ENCODE measurements around the gene HEMK1.

The HEMK1 gene

GRCh38 chr3:50563867-50564266 lies 5.5 kb upstream of the HEMK1 start:
- TF ChIP-seq CTCF (conservative IDR thresholded peaks at IDR 0.05; ENCODE audit: low read depth, low read length) = no peak
- no peak overlapping the region for H3K27ac ChIP-seq
- H3K9ac ChIP-seq = no peak overlapping the region

GRCh38 chr3:50564321-50564720 lies 5.0 kb upstream of the HEMK1 start:
- no peak overlapping the region for H2AFZ ChIP-seq (ENCODE audit: low read depth)
- no peaks in the 10 kb centered on the region for H3K79me2 ChIP-seq (ENCODE audit: insufficient read depth, low read depth)
- no peak overlapping the region for H3K4me3 ChIP-seq (IDR thresholded peaks at IDR 0.05; ENCODE audit: insufficient read depth, low read depth, low read length)
- no peak overlapping the region for H3K4me2 ChIP-seq
- H3K9ac ChIP-seq = no peak overlapping the region
- TF ChIP-seq CTCF (conservative IDR thresholded peaks at IDR 0.05; ENCODE audit: low read depth, low read length) = no peak
- H3K36me3 ChIP-seq (ENCODE audit: insufficient read depth) = no peaks in the 10 kb centered on the region
- no peaks in the 10 kb centered on the region for H3K27me3 ChIP-seq (ENCODE audit: insufficient read depth, low read depth)
- H4K20me1 ChIP-seq (ENCODE audit: insufficient read depth) = no peaks in the 10 kb centered on the region
- H3K27ac ChIP-seq = no peak overlapping the region
- peaks cover 11% of the 10 kb centered on the region for H3K4me1 ChIP-seq (ENCODE audit: low read depth, poor library complexity, severe bottlenecking)

More at GRCh38 chr3:50563867-50564266, 5.5 kb upstream of the HEMK1 start:
- no peaks in the 10 kb centered on the region for H4K20me1 ChIP-seq (ENCODE audit: insufficient read depth)
- H3K27me3 ChIP-seq (ENCODE audit: insufficient read depth, low read depth) = no peaks in the 10 kb centered on the region
- H2AFZ ChIP-seq (ENCODE audit: low read depth) = no peak overlapping the region
- no peak overlapping the region for H3K4me2 ChIP-seq
- no peaks in the 10 kb centered on the region for H3K79me2 ChIP-seq (ENCODE audit: insufficient read depth, low read depth)
- peaks cover 11% of the 10 kb centered on the region for H3K4me1 ChIP-seq (ENCODE audit: low read depth, poor library complexity, severe bottlenecking)
- no peak overlapping the region for H3K4me3 ChIP-seq (IDR thresholded peaks at IDR 0.05; ENCODE audit: insufficient read depth, low read depth, low read length)
- no peaks in the 10 kb centered on the region for H3K36me3 ChIP-seq (ENCODE audit: insufficient read depth)

- Histone ChIP-seq H3K4me3 (IDR thresholded peaks at IDR 0.05; ENCODE audit: insufficient read depth, low read depth, low read length) (peak overlapping the region; percentile 70), H2AFZ (ENCODE audit: low read depth) (peak overlapping the region; percentile 76; the same call in 1 of the 2 replicates), H3K79me2 (ENCODE audit: insufficient read depth, low read depth) (no peaks in the 10 kb centered on the region), H3K4me2 (peak overlapping the region; percentile 45; the same call in 1 of the 2 replicates), H3K27ac (no peak overlapping the region), H4K20me1 (ENCODE audit: insufficient read depth) (no peaks in the 10 kb centered on the region), H3K27me3 (ENCODE audit: insufficient read depth, low read depth) (no peaks in the 10 kb centered on the region), H3K4me1 (ENCODE audit: low read depth, poor library complexity, severe bottlenecking) (peaks cover 16% of the 10 kb centered on the region), H3K36me3 (ENCODE audit: insufficient read depth) (no peaks in the 10 kb centered on the region), H3K9ac (no peak overlapping the region)
- no peak for TF ChIP-seq CTCF (conservative IDR thresholded peaks at IDR 0.05; ENCODE audit: low read depth, low read length)
Measured at GRCh38 chr3:50567011-50567385, 2.3 kb upstream of the HEMK1 start.

GRCh38 chr3:50567386-50568167 lies 1.7 kb upstream of the HEMK1 start, which contains the start of gene C3orf18:
C3orf18 (minus strand) TSS chr3:50567747; CDS start chr3:50565699, 2,048 bp downstream.
- H3K4me1 ChIP-seq (ENCODE audit: low read depth, poor library complexity, severe bottlenecking) = peaks cover 20% of the 10 kb centered on the region
- H4K20me1 ChIP-seq (ENCODE audit: insufficient read depth) = no peaks in the 10 kb centered on the region
- H3K36me3 ChIP-seq (ENCODE audit: insufficient read depth) = no peaks in the 10 kb centered on the region
- no peaks in the 10 kb centered on the region for H3K79me2 ChIP-seq (ENCODE audit: insufficient read depth, low read depth)
- peak within 1 kb of the TSS; percentile 60 for H3K4me2 ChIP-seq
- no peak within 1 kb of the TSS for H3K27ac ChIP-seq
- no peak within 1 kb of the TSS for H3K9ac ChIP-seq
- peak within 1 kb of the TSS; percentile 70 for H3K4me3 ChIP-seq (IDR thresholded peaks at IDR 0.05; ENCODE audit: insufficient read depth, low read depth, low read length)
- no peak for TF ChIP-seq CTCF (conservative IDR thresholded peaks at IDR 0.05; ENCODE audit: low read depth, low read length)
- H2AFZ ChIP-seq (ENCODE audit: low read depth) = peak within 1 kb of the TSS; percentile 81
- no peaks in the 10 kb centered on the region for H3K27me3 ChIP-seq (ENCODE audit: insufficient read depth, low read depth)

All from KMS-11 (cell line).